Lower lobe of right lung (tissue), 2 donors: ENCODE measurements around the gene ADAM10. TPM values are rescaled to one million over a fixed set of nuclear protein-coding genes. Genes with fewer than 3 reads are reported as not detected.
A peak's percentile ranks its signal among the peaks of the same experiment; 100 is the strongest.

Experiments used
- ATAC-seq, 2 donors: fragments of 200-7000 bp; cut with Tn5 transposase; one replicate each; pipeline ENCODE4 v1.9.1; 2020 to 2022; ENCODE audit warnings: mild to moderate bottlenecking in 2 of 2, moderate library complexity in 2 of 2
- DNase-seq: peaks from one replicate; pipeline ENCODE4 v3.0.0-alpha.2; 2020
- H3K27ac ChIP-seq: fragments of 200-600 bp; one replicate; pipeline ENCODE4 v1.8.0; 2022
- H3K27me3 ChIP-seq: fragments of 200-600 bp; one replicate; pipeline ENCODE4 v1.8.0; 2022; ENCODE audit warnings: low read depth
- H3K36me3 ChIP-seq: fragments of 200-600 bp; one replicate; pipeline ENCODE4 v1.8.0; 2022; ENCODE audit warnings: mild to moderate bottlenecking
- H3K4me1 ChIP-seq: fragments of 200-600 bp; one replicate; pipeline ENCODE4 v1.8.0; 2022
- H3K4me3 ChIP-seq: fragments of 200-600 bp; one replicate; pipeline ENCODE4 v1.8.0; 2022; ENCODE audit warnings: mild to moderate bottlenecking
- H3K9me3 ChIP-seq: fragments of 200-600 bp; one replicate; pipeline ENCODE4 v1.8.0; 2022
- intact Hi-C: fragments of 100-400 bp; cut with DNase I; formaldehyde crosslinking; loops from one replicate; pipeline ENCODE4 v1.11.0; 2022
- total RNA-seq: library from RNA; stranded (reverse); fragmentation: NEBNext Ultra II Directional; extraction: Animal tissue kit (Norgen Biotek cat#: 25700); gene quantifications from one replicate; pipeline ENCODE4 v1.2.1, GENCODE V29; 2021
- TF ChIP-seq, protein P1 (sequence below): fragments of 200-600 bp; IDR thresholded peaks from one replicate; pipeline ENCODE4 v1.8.0; 2022; ENCODE audit warnings: antibody characterized with exemption, mild to moderate bottlenecking
- donor health status: DM: no; HTN: yes; CAD: no; lungs with severe emphysema.

ADAM10 gene
- total RNA-seq, 1 donor from 2014 or later, result 166 TPM

DNA sequence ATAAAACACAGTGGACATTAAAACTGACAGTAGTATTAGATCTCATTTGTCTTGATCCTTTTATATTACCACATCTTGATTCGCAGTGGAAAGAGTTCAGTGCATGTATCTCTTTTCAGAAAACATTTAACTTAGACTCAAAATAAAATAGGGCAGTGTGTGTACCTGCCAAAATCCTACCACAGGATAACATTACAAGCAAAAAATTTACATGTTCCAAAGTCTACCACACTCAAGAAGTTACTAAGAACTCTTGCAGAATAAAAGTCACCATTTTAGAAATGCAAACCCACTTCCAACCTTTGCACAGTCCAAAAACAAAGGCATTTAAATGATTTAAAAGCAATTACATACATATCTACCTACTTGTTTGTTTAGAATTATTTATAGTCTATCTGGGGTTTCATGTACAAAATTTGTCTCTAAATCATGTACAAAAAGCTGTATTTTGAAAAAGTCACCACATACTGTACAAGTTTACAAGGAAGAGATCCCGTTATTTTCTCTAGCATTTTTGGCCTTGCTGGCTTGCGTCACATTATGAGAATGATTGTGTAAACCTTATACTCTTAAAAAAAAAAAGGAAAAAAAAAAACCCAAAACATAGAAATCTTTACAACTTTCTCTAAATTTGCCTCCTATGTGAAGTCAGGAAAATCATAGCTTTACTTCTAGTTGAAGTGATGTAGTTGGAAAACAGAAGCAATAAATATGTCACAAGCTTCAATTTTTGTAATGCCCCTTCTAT, 153.8 kb downstream of the ADAM10 start:
- Histone ChIP-seq H3K27me3 (no peaks in the 10 kb centered on the region), H3K27ac (no peak overlapping the region), H3K9me3 (no peaks in the 10 kb centered on the region), H3K36me3 (peaks cover 16% of the 10 kb centered on the region), H3K4me1 (no peaks in the 10 kb centered on the region), H3K4me3 (no peak overlapping the region)
- intact Hi-C loops, result no loop called here
- DNase-seq (no peak), ATAC-seq (no peak)
- TF ChIP-seq, protein P1, sequence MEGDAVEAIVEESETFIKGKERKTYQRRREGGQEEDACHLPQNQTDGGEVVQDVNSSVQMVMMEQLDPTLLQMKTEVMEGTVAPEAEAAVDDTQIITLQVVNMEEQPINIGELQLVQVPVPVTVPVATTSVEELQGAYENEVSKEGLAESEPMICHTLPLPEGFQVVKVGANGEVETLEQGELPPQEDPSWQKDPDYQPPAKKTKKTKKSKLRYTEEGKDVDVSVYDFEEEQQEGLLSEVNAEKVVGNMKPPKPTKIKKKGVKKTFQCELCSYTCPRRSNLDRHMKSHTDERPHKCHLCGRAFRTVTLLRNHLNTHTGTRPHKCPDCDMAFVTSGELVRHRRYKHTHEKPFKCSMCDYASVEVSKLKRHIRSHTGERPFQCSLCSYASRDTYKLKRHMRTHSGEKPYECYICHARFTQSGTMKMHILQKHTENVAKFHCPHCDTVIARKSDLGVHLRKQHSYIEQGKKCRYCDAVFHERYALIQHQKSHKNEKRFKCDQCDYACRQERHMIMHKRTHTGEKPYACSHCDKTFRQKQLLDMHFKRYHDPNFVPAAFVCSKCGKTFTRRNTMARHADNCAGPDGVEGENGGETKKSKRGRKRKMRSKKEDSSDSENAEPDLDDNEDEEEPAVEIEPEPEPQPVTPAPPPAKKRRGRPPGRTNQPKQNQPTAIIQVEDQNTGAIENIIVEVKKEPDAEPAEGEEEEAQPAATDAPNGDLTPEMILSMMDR, result no peak

DNA sequence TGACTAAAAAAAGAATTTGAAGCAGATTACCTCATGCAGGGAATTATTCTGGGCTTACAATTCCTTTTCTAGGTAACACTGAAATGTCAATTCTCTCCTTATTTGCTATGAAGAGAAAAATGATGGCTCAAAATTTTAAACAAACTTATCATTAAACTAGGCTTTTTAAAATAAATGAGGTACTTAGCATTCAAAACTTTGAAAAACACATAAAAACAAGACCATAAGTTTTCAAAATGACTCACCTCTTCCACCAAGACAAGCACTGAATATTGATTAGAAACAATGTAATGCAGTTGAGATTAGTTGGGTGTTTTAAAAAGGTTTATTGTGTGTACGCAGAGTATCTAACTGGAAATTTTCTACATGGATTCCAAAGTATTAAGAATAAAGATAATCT, 154.6 kb downstream of the ADAM10 start:
- Histone ChIP-seq H3K27me3 (no peaks in the 10 kb centered on the region), H3K4me3 (no peak overlapping the region), H3K36me3 (peaks cover 16% of the 10 kb centered on the region), H3K4me1 (no peaks in the 10 kb centered on the region), H3K27ac (no peak overlapping the region), H3K9me3 (no peaks in the 10 kb centered on the region)
- ATAC-seq, result no peak
- DNase-seq, result no peak
- TF ChIP-seq, protein P1, result no peak
- intact Hi-C loops, result no loop called here

DNA sequence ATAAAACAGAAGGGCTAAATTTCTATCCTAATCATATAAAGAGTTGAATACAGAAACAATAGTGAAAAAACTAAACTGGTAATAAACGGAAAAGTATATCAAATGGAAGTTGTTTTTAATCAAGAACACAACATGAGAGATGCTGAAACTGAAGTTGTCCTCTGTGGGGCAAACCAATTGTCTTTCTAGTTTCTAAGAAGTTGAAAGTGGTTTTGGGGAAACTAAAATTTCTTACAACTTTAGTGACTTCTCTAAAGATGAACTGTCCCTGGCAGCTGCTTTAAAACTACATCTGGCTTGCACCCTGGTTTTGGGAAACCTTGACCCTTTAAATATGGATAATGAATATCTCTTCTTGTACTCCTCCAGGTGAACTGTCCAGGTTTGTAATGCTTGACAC, 155.6 kb downstream of the ADAM10 start:
- H3K27ac ChIP-seq, result no peak overlapping the region
- H3K4me1 ChIP-seq, result no peaks in the 10 kb centered on the region
- no peaks in the 10 kb centered on the region for H3K27me3 ChIP-seq
- H3K9me3 ChIP-seq, result no peaks in the 10 kb centered on the region
- H3K36me3 ChIP-seq, result peaks cover 16% of the 10 kb centered on the region
- ATAC-seq (no peak), DNase-seq (no peak)
- no peak overlapping the region for H3K4me3 ChIP-seq
- intact Hi-C loops, result no loop called here
- TF ChIP-seq, protein P1, result no peak

DNA sequence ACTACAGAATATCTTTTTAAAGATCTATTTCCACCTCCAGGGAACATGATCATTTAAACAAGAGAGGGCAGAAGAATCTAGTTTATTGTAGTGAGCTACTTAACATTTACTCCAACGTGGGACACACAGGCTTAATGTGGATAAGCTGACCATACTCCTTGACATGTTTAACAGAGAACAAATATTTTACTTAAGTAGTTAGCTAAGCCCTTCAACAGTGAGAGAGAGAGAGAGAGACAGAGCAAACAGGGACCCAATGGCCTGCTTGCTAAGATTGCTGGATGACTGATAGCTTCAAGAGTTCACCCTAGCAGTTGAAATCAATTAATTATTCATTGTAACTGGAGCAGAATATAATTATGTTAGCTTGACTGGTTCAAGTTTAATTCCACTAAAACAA, 158.6 kb downstream of the ADAM10 start:
- H3K27ac ChIP-seq, result no peak overlapping the region
- DNase-seq (no peak), ATAC-seq (peak; percentile 88 to 95)
- intact Hi-C loops, result no loop called here
- H3K9me3 ChIP-seq, result no peaks in the 10 kb centered on the region
- H3K4me1 ChIP-seq, result no peaks in the 10 kb centered on the region
- H3K36me3 ChIP-seq, result peaks cover under 1% of the 10 kb centered on the region
- TF ChIP-seq, protein P1, result no peak
- no peak overlapping the region for H3K4me3 ChIP-seq
- no peaks in the 10 kb centered on the region for H3K27me3 ChIP-seq

DNA sequence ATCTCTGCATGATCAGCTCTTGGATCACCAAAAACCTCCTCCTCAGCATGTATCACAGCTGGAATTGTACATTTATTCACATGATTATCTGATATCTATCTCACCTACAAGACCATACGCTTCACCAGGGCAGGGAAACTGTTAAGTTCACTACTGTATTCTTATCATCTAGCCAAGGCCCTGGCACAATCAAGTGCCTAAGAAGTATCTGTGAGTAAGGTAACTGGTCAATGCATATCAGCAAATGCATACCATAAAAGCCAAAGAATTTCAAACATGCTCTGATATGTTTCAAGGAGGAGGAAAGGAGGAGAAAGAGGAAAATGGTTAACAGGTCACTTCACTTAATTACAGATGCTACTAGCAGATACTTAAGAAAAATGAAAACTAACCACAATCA, 159.3 kb downstream of the ADAM10 start:
- Histone ChIP-seq H3K27ac (no peak overlapping the region), H3K9me3 (no peaks in the 10 kb centered on the region), H3K4me1 (peaks cover under 1% of the 10 kb centered on the region), H3K27me3 (no peaks in the 10 kb centered on the region), H3K4me3 (no peak overlapping the region), H3K36me3 (no peaks in the 10 kb centered on the region)
- TF ChIP-seq, protein P1, result no peak
- ATAC-seq, result peak in 1 of 2 donors; percentile 45
- intact Hi-C loops, result no loop called here
- DNase-seq, result no peak
